Sciatic nerve (tissue), 2 donors: ENCODE results near the gene ZSWIM3. TPM values are rescaled to one million over a fixed set of nuclear protein-coding genes. Genes with fewer than 3 reads are reported as not detected.
"Not testable (repeated sequence)": the region's sequence is repeated elsewhere in the genome, so short reads cannot be mapped to it uniquely, and the experiment has no call there.

Experiments
- ATAC-seq: fragments of 200-7000 bp; cut with Tn5 transposase; one replicate; pipeline ENCODE4 v1.9.1; 2020; ENCODE audit warnings: mild to moderate bottlenecking, moderate library complexity
- DNase-seq: peaks from one replicate; pipeline ENCODE4 v3.0.0-alpha.2; 2020; ENCODE audit warnings: low spot score
- intact Hi-C: fragments of 100-400 bp; cut with DNase I; formaldehyde crosslinking; loops from one replicate; pipeline ENCODE4 v1.14.2; 2022
- total RNA-seq: library from RNA; stranded (reverse); fragmentation: NEBNext Ultra II Directional; extraction: Animal tissue kit (Norgen Biotek cat#: 25700); gene quantifications from one replicate; pipeline ENCODE4 v1.2.1, GENCODE V29; 2021
- donor health status: DM: no; HTN: no; CAD: no.
- donor health status: DM: no; HTN: no; CAD: no.

The ZSWIM3 gene
- total RNA-seq, 1 donor from 2014 or later, result 3.8 TPM

DNA sequence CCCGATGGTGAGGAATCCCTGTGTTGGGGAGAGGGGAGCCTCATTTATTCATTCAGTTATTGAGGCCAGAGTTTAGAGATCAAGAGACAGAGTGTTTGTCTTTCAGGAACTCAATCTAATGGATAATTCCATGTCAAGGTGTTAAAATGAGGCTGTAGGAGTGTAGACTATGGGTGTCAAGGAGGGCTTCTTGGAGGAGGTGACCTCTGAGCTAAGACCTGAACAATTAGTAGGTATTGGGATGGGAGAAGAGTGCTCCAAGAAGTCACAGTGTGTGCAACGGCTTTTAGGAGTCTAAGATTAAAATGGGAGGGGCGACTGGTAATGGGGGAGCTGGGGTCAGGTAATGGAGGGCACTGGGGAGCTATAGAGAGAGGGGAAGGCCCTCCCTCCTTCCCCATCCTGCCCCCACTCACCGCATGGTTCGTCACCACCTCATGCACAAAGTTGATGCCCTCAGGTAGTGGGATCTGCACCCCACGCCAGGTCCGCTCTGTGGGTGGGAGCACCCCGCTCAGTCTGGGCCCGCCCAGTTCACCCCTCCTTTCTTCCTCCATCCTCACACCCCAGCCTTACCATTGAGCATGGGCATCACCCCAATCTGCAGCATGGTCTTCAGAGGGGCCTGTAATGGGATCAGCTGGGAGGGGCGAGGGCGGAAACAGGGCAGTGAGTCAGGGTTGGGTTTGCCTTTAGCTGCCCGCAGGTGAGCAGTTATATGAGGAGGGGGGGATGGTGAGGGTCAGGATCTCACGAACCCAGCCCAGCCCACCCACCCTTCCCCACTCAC is 41.8 kb downstream of the ZSWIM3 start:
- intact Hi-C loops, result loop anchor here (10.0 kb wide), 1 partner anchor 56 kb away; no protein-coding TSS in a partner anchor
- no peak for ATAC-seq
- no peak for DNase-seq

- ATAC-seq, DNase-seq, intact Hi-C loops: not testable (repeated sequence)
Observed at GRCh38 chr20:45901332-45901731, 43.9 kb downstream of the ZSWIM3 start.

DNA sequence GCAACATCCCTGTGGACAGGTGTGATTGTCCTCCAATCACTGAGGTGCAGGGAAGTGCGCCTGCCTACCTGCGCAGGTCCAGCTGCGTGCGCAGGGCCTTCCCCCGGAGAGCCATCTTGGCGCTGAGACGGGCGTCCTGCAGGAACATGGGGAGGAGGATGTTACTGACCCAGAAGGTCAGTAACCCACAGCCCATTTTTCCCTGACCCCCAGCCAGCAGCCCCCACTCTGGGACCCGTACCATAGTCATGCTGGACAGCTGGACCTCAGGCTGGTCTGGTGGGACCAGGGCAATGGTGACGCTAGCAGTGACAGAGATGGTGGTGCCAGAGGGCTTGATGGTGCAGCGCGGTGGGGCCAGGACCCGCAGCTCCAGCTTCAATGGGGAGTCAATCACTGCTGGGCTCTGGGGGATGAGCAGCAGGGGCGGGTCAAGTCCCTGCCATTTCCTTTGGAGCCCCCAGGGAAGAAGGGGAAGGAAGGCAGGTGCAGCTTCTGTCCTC is 44.8 kb downstream of the ZSWIM3 start:
- intact Hi-C loops, result no loop called here
- no peak for DNase-seq
- no peak for ATAC-seq

GRCh38 chr20:45904583-45905504 is 47.4 kb downstream of the ZSWIM3 start:
- ATAC-seq (no peak), DNase-seq (no peak)
- intact Hi-C loops, result no loop called here

DNA sequence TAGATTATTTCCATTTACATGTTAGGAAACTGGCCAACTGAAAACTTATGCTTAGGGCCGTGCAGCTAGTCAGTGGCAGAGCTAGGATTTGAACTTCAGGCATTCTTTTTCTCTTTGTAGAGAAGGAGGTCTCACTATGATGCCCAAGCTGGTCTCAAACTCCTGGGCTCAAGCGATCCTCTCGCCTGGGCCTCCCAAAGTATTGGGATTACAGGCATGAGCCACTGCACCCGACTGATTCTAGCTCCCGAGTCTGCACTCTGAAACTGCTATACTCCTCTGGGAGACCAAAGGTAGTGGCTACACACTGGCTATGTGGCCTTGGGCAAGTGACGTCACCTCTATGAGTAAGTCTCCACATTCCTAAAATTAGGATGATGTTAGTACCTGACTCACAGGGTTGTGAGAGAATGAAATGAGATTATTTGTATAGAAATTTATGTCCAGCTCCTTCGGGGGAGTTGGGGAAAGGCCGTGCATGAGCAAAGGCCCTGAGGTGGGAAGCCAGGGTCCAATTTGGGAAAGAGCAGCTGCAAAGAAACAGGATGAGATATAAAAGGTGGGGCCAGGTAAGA is 48.2 kb downstream of the ZSWIM3 start:
- intact Hi-C loops, result no loop called here
- DNase-seq (no peak), ATAC-seq (no peak)

DNA sequence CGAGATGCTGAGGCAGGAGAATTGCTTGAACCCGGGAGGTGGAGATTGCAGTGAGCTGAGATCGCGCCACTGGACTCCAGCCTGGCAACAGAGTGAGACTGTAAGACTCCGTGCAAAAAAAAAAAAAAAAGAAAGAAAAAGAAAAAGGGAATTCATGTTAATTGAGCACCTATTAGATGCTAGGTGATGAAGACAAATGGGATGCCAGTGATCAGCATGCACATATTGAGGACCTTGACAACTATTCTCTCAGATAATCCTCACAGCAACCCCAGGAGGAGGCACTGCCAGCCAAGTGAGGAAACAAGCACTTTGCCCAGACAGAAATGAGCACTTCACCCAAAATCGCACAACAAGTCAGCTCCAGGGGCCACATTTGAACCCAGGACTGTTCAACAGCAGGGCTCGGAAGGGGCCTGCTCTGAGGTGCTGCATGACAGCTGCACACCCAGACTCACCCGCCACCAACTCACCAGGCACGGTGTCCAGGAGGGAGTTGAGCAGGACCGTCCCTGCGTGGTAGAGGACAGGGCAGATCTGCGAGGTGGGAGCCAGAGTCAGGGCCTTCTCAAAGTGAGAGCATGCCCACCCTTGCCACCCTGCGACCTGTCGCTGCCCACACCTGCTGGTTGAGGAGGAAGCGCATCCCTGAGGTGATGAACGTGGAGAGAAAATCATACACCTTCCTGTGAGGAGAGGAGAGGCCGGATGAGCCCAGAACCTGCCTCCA is 50.0 kb downstream of the ZSWIM3 start:
- DNase-seq (no peak), ATAC-seq (no peak)
- intact Hi-C loops, result no loop called here

- ATAC-seq, result no peak
- intact Hi-C loops, result no loop called here
Observed at GRCh38 chr20:45908084-45908483, 50.7 kb downstream of the ZSWIM3 start.

GRCh38 chr20:45909336-45909808 is 52.0 kb downstream of the ZSWIM3 start:
- ATAC-seq, result no peak
- intact Hi-C loops, result no loop called here

More at GRCh38 chr20:45908084-45908483, 50.7 kb downstream of the ZSWIM3 start:
- no peak for DNase-seq

GRCh38 chr20:45909817-45910669 is 52.6 kb downstream of the ZSWIM3 start:
- intact Hi-C loops, result no loop called here
- ATAC-seq (no peak), DNase-seq (no peak)

More at GRCh38 chr20:45909336-45909808, 52.0 kb downstream of the ZSWIM3 start:
- DNase-seq, result no peak

DNA sequence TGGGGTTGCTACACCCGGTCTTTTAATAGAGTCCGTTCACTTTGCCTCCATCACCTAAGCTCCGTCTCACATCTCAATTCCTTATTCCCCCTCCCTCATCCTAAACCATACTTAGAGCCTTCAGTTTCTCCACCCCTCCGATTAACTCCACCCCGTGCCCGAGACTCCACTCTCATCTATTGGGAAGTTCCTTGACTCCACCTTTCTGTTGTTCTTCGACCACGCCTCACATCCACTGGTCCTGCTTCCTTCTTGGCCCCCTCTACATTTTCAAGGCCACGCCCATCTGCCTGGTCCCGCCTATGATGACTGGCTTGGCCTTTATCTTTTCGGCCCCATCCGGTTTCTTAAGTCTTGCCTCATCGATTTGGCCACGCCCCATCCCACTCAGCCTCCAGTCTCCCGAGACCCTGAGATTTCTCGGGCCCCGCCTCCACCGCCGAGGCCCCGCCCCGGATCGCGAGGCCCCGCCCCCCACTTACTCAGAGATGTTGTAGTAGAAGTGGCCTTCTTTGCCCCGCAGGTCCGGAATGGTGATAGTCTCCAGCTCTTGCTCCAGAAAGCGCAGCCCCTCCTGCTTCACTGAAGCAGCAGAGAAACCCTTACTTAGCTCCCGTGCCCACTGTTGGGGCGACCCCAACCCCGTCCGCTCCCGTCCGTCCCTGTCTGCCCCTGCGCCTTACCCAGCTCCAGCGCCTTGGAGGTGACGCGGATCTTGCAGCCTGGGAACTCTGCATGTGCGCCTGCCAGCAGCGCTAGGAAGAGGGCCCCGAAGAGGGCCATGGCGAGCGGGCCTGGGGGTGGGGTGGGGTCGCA is 53.5 kb downstream of the ZSWIM3 start:
- DNase-seq, result peak; percentile 99
- peak; percentile 94 for ATAC-seq
- intact Hi-C loops, result no loop called here

DNA sequence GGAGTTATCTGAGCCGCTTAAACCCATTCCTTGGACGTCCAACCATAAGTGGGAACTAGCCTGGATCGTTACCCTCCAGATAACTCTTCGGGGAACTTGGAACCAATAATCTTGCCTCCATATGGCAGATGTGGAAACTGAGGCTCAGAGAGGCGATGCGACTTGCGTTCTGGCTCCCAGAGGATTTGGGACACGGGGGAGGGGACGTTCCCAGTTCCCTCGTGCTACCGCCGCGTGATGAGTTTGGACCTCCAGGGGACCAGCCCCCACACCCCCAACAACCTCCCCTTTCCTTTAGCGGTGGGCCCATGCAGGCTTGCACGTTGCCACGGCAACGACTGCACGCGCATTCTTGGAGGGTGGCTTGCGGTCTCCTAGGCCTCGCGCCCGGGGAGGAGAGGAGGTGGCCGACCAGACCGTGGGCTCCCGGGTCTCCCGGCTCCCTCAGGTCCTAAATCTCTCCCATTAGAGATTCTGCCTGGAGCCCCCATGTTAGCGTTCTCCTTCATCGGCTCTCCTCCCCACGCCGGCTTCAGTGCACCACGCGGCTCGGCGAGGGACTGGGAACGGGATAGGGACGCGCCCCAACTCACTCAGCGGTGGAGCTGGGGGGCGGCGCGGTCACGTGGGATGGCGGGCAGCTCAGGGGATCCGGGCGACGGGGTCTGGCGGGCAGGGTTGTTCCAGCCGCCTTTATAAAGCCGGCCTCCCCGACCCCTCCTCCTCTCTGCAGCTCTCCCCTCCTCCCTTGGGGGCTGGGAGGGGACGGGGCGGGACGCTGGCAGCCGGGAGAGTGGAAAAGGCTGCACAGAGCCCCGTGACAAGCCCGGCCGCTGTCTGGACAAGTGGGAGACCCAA is 54.3 kb downstream of the ZSWIM3 start, which contains the start of gene PLTP:
PLTP (minus strand) TSS at position 670 of the 858 bp plus-strand sequence. CDS start 703 bp downstream, outside the sequence.
- ATAC-seq, result peak; percentile 71
- intact Hi-C loops, result no loop called here

GRCh38 chr20:45912344-45912682 is 54.9 kb downstream of the ZSWIM3 start:
- DNase-seq, result no peak
- intact Hi-C loops, result no loop called here
- ATAC-seq, result no peak

More for the DNA sequence above, 54.3 kb downstream of the ZSWIM3 start, which contains the start of gene PLTP:
- DNase-seq, result peak; percentile 86

- no peak for ATAC-seq
- DNase-seq, result no peak
- intact Hi-C loops, result no loop called here
Observed at GRCh38 chr20:45913116-45913515, 55.7 kb downstream of the ZSWIM3 start.

GRCh38 chr20:45917790-45918141 is 60.4 kb downstream of the ZSWIM3 start:
- ATAC-seq (peak; percentile 57), DNase-seq (no peak)
- intact Hi-C loops, result no loop called here

GRCh38 chr20:45918182-45918737 is 60.8 kb downstream of the ZSWIM3 start:
- no peak for DNase-seq
- peak; percentile 44 for ATAC-seq
- intact Hi-C loops, result no loop called here
